ENCODE results near the gene DMRTC1.
"Not testable (repeated sequence)": the region's sequence is repeated elsewhere in the genome, so short reads cannot be mapped to it uniquely, and the experiment has no call there.

Gene DMRTC1

GRCh38 chrX:72943819-72944169 is at the start of gene DMRTC1:
DMRTC1 (minus strand) TSS chrX:72943837; CDS start chrX:72875694, 68,143 bp downstream.
- H3K36me3 ChIP-seq (ENCODE audit: control insufficient read depth in 2 of 2, insufficient read depth in 2 of 2, low read length in 2 of 2); H3K27ac ChIP-seq (ENCODE audit: low read length); H3K4me3 ChIP-seq (ENCODE audit: low read length in 2 of 2); H3K9ac ChIP-seq (ENCODE audit: low read length in 2 of 2); H3K27me3 ChIP-seq (ENCODE audit: control insufficient read depth in 1 of 2, insufficient read depth in 2 of 2, low read length in 2 of 2); H3K9me3 ChIP-seq (ENCODE audit: control insufficient read depth in 2 of 2, low read length in 2 of 2); H3K4me1 ChIP-seq (ENCODE audit: control insufficient read depth, insufficient read depth, low read length): not testable (repeated sequence)

GRCh38 chrX:72980894-72981469 is 37.3 kb upstream of the DMRTC1 start:
- H3K27me3 ChIP-seq (ENCODE audit: control insufficient read depth in 1 of 2, insufficient read depth in 2 of 2, low read length in 2 of 2); H3K9me3 ChIP-seq (ENCODE audit: control insufficient read depth in 2 of 2, low read length in 2 of 2); H3K4me3 ChIP-seq (ENCODE audit: low read length in 2 of 2): not testable (repeated sequence)

GRCh38 chrX:72974885-72975284 is 31.2 kb upstream of the DMRTC1 start:
- not testable (repeated sequence) for H3K27ac ChIP-seq (ENCODE audit: low read length); H3K9ac ChIP-seq (ENCODE audit: low read length in 2 of 2); H3K9me3 ChIP-seq (ENCODE audit: control insufficient read depth in 2 of 2, low read length in 2 of 2); H3K36me3 ChIP-seq (ENCODE audit: control insufficient read depth in 2 of 2, insufficient read depth in 2 of 2, low read length in 2 of 2); H3K27me3 ChIP-seq (ENCODE audit: control insufficient read depth in 1 of 2, insufficient read depth in 2 of 2, low read length in 2 of 2); H3K4me1 ChIP-seq (ENCODE audit: control insufficient read depth, insufficient read depth, low read length); H3K4me3 ChIP-seq (ENCODE audit: low read length in 2 of 2)

More at GRCh38 chrX:72980894-72981469, 37.3 kb upstream of the DMRTC1 start:
- H3K27ac ChIP-seq (ENCODE audit: low read length); H3K36me3 ChIP-seq (ENCODE audit: control insufficient read depth in 2 of 2, insufficient read depth in 2 of 2, low read length in 2 of 2); H3K9ac ChIP-seq (ENCODE audit: low read length in 2 of 2); H3K4me1 ChIP-seq (ENCODE audit: control insufficient read depth, insufficient read depth, low read length): not testable (repeated sequence)

- H3K36me3 ChIP-seq (ENCODE audit: control insufficient read depth in 2 of 2, insufficient read depth in 2 of 2, low read length in 2 of 2); H3K4me3 ChIP-seq (ENCODE audit: low read length in 2 of 2); H3K9ac ChIP-seq (ENCODE audit: low read length in 2 of 2); H3K4me1 ChIP-seq (ENCODE audit: control insufficient read depth, insufficient read depth, low read length); H3K27ac ChIP-seq (ENCODE audit: low read length); H3K9me3 ChIP-seq (ENCODE audit: control insufficient read depth in 2 of 2, low read length in 2 of 2); H3K27me3 ChIP-seq (ENCODE audit: control insufficient read depth in 1 of 2, insufficient read depth in 2 of 2, low read length in 2 of 2): not testable (repeated sequence)
Measured at GRCh38 chrX:72971859-72972258, 28.2 kb upstream of the DMRTC1 start.

- not testable (repeated sequence) for H3K27me3 ChIP-seq (ENCODE audit: control insufficient read depth in 1 of 2, insufficient read depth in 2 of 2, low read length in 2 of 2); H3K4me1 ChIP-seq (ENCODE audit: control insufficient read depth, insufficient read depth, low read length); H3K9me3 ChIP-seq (ENCODE audit: control insufficient read depth in 2 of 2, low read length in 2 of 2); H3K36me3 ChIP-seq (ENCODE audit: control insufficient read depth in 2 of 2, insufficient read depth in 2 of 2, low read length in 2 of 2); H3K27ac ChIP-seq (ENCODE audit: low read length); H3K9ac ChIP-seq (ENCODE audit: low read length in 2 of 2); H3K4me3 ChIP-seq (ENCODE audit: low read length in 2 of 2)
Measured at GRCh38 chrX:72959971-72960370, 16.3 kb upstream of the DMRTC1 start.

- not testable (repeated sequence) for H3K27ac ChIP-seq (ENCODE audit: low read length); H3K4me1 ChIP-seq (ENCODE audit: control insufficient read depth, insufficient read depth, low read length); H3K9me3 ChIP-seq (ENCODE audit: control insufficient read depth in 2 of 2, low read length in 2 of 2); H3K9ac ChIP-seq (ENCODE audit: low read length in 2 of 2); H3K36me3 ChIP-seq (ENCODE audit: control insufficient read depth in 2 of 2, insufficient read depth in 2 of 2, low read length in 2 of 2); H3K27me3 ChIP-seq (ENCODE audit: control insufficient read depth in 1 of 2, insufficient read depth in 2 of 2, low read length in 2 of 2); H3K4me3 ChIP-seq (ENCODE audit: low read length in 2 of 2)
Measured at GRCh38 chrX:72943035-72943818, 410 bp downstream of the DMRTC1 start.

- not testable (repeated sequence) for H3K4me1 ChIP-seq (ENCODE audit: control insufficient read depth, insufficient read depth, low read length); H3K27me3 ChIP-seq (ENCODE audit: control insufficient read depth in 1 of 2, insufficient read depth in 2 of 2, low read length in 2 of 2); H3K9me3 ChIP-seq (ENCODE audit: control insufficient read depth in 2 of 2, low read length in 2 of 2); H3K27ac ChIP-seq (ENCODE audit: low read length); H3K36me3 ChIP-seq (ENCODE audit: control insufficient read depth in 2 of 2, insufficient read depth in 2 of 2, low read length in 2 of 2); H3K9ac ChIP-seq (ENCODE audit: low read length in 2 of 2); H3K4me3 ChIP-seq (ENCODE audit: low read length in 2 of 2)
Measured at GRCh38 chrX:72942272-72942671, 1.4 kb downstream of the DMRTC1 start.

GRCh38 chrX:72937906-72938305 is 5.7 kb downstream of the DMRTC1 start, which contains the start of gene FAM236A:
FAM236A (plus strand) TSS chrX:72938206; CDS start chrX:72938263, 57 bp downstream.
- H3K9me3 ChIP-seq (ENCODE audit: control insufficient read depth in 2 of 2, low read length in 2 of 2); H3K4me1 ChIP-seq (ENCODE audit: control insufficient read depth, insufficient read depth, low read length); H3K9ac ChIP-seq (ENCODE audit: low read length in 2 of 2); H3K27ac ChIP-seq (ENCODE audit: low read length); H3K36me3 ChIP-seq (ENCODE audit: control insufficient read depth in 2 of 2, insufficient read depth in 2 of 2, low read length in 2 of 2); H3K4me3 ChIP-seq (ENCODE audit: low read length in 2 of 2); H3K27me3 ChIP-seq (ENCODE audit: control insufficient read depth in 1 of 2, insufficient read depth in 2 of 2, low read length in 2 of 2): not testable (repeated sequence)

GRCh38 chrX:72936882-72937455 is 6.7 kb downstream of the DMRTC1 start:
- not testable (repeated sequence) for H3K9me3 ChIP-seq (ENCODE audit: control insufficient read depth in 2 of 2, low read length in 2 of 2); H3K4me1 ChIP-seq (ENCODE audit: control insufficient read depth, insufficient read depth, low read length); H3K27me3 ChIP-seq (ENCODE audit: control insufficient read depth in 1 of 2, insufficient read depth in 2 of 2, low read length in 2 of 2); H3K9ac ChIP-seq (ENCODE audit: low read length in 2 of 2); H3K27ac ChIP-seq (ENCODE audit: low read length); H3K4me3 ChIP-seq (ENCODE audit: low read length in 2 of 2); H3K36me3 ChIP-seq (ENCODE audit: control insufficient read depth in 2 of 2, insufficient read depth in 2 of 2, low read length in 2 of 2)

- H3K4me3 ChIP-seq (ENCODE audit: low read length in 2 of 2); H3K9ac ChIP-seq (ENCODE audit: low read length in 2 of 2); H3K27ac ChIP-seq (ENCODE audit: low read length); H3K9me3 ChIP-seq (ENCODE audit: control insufficient read depth in 2 of 2, low read length in 2 of 2); H3K27me3 ChIP-seq (ENCODE audit: control insufficient read depth in 1 of 2, insufficient read depth in 2 of 2, low read length in 2 of 2); H3K36me3 ChIP-seq (ENCODE audit: control insufficient read depth in 2 of 2, insufficient read depth in 2 of 2, low read length in 2 of 2); H3K4me1 ChIP-seq (ENCODE audit: control insufficient read depth, insufficient read depth, low read length): not testable (repeated sequence)
Measured at GRCh38 chrX:72936455-72936854, 7.2 kb downstream of the DMRTC1 start.

- not testable (repeated sequence) for H3K4me3 ChIP-seq (ENCODE audit: low read length in 2 of 2); H3K27ac ChIP-seq (ENCODE audit: low read length); H3K27me3 ChIP-seq (ENCODE audit: control insufficient read depth in 1 of 2, insufficient read depth in 2 of 2, low read length in 2 of 2); H3K9ac ChIP-seq (ENCODE audit: low read length in 2 of 2); H3K36me3 ChIP-seq (ENCODE audit: control insufficient read depth in 2 of 2, insufficient read depth in 2 of 2, low read length in 2 of 2); H3K9me3 ChIP-seq (ENCODE audit: control insufficient read depth in 2 of 2, low read length in 2 of 2); H3K4me1 ChIP-seq (ENCODE audit: control insufficient read depth, insufficient read depth, low read length)
Measured at GRCh38 chrX:72932283-72932682, 11.4 kb downstream of the DMRTC1 start.

Measured in stomach smooth muscle (tissue), 2 donors.